ENCODE measurements around the gene PDGFRB. TPM values are rescaled to one million over a fixed set of nuclear protein-coding genes. Genes with fewer than 3 reads are reported as not detected.

PDGFRB gene
- total RNA-seq, 1 experiment from 2014 or later: 1.8 TPM

DNA sequence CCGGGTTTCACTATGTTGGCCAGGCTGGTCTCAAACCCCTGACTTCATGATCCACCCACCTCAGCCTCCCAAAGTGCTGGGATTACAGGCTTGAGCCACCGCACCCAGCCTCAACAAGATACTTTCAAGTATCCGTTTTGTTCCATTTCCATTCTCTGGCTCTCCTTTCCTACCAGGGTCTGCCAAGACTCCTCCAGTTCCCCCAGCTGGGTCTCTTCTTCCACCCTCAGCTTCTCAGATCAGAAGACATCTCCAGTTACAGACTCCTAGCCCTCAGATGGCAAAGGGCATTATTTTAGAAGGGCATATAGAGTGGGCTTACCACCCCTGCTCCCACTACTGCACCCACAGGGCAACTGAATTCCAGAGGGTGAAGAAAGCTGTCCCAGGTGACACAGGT is 1.5 kb upstream of the PDGFRB start:
- ATAC-seq (no peak), DNase-seq (ENCODE audit: low read depth, low spot score) (no peak)
- Histone ChIP-seq H3K4me3 (ENCODE audit: low read depth in 2 of 2, low read length in 2 of 2) (no peak overlapping the region), H3K9me3 (ENCODE audit: control insufficient read depth, insufficient read depth, low read depth, low read length) (no peaks in the 10 kb centered on the region), H3K4me1 (ENCODE audit: control insufficient read depth, insufficient read depth, low read length) (peaks cover 8% of the 10 kb centered on the region), H3K27me3 (ENCODE audit: control insufficient read depth, insufficient read depth, low read length) (no peaks in the 10 kb centered on the region), H3K27ac (ENCODE audit: low read length) (no peak overlapping the region), H3K36me3 (ENCODE audit: control insufficient read depth, insufficient read depth, low read length) (no peaks in the 10 kb centered on the region)
- TF ChIP-seq SIN3A (IDR thresholded peaks at IDR 0.05; ENCODE audit: borderline replicate concordance, insufficient read depth, low read depth, low read length): no peak
- TF ChIP-seq POLR2AphosphoS5 (IDR thresholded peaks at IDR 0.05; ENCODE audit: low read depth, low read length): no peak
- TF ChIP-seq, protein P1, sequence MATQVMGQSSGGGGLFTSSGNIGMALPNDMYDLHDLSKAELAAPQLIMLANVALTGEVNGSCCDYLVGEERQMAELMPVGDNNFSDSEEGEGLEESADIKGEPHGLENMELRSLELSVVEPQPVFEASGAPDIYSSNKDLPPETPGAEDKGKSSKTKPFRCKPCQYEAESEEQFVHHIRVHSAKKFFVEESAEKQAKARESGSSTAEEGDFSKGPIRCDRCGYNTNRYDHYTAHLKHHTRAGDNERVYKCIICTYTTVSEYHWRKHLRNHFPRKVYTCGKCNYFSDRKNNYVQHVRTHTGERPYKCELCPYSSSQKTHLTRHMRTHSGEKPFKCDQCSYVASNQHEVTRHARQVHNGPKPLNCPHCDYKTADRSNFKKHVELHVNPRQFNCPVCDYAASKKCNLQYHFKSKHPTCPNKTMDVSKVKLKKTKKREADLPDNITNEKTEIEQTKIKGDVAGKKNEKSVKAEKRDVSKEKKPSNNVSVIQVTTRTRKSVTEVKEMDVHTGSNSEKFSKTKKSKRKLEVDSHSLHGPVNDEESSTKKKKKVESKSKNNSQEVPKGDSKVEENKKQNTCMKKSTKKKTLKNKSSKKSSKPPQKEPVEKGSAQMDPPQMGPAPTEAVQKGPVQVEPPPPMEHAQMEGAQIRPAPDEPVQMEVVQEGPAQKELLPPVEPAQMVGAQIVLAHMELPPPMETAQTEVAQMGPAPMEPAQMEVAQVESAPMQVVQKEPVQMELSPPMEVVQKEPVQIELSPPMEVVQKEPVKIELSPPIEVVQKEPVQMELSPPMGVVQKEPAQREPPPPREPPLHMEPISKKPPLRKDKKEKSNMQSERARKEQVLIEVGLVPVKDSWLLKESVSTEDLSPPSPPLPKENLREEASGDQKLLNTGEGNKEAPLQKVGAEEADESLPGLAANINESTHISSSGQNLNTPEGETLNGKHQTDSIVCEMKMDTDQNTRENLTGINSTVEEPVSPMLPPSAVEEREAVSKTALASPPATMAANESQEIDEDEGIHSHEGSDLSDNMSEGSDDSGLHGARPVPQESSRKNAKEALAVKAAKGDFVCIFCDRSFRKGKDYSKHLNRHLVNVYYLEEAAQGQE (IDR thresholded peaks at IDR 0.05; ENCODE audit: insufficient read depth in 1 of 2, low read depth in 2 of 2, low read length in 1 of 2): no peak
- TF ChIP-seq, protein P2, sequence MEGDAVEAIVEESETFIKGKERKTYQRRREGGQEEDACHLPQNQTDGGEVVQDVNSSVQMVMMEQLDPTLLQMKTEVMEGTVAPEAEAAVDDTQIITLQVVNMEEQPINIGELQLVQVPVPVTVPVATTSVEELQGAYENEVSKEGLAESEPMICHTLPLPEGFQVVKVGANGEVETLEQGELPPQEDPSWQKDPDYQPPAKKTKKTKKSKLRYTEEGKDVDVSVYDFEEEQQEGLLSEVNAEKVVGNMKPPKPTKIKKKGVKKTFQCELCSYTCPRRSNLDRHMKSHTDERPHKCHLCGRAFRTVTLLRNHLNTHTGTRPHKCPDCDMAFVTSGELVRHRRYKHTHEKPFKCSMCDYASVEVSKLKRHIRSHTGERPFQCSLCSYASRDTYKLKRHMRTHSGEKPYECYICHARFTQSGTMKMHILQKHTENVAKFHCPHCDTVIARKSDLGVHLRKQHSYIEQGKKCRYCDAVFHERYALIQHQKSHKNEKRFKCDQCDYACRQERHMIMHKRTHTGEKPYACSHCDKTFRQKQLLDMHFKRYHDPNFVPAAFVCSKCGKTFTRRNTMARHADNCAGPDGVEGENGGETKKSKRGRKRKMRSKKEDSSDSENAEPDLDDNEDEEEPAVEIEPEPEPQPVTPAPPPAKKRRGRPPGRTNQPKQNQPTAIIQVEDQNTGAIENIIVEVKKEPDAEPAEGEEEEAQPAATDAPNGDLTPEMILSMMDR (IDR thresholded peaks at IDR 0.05): no peak
- no peak for TF ChIP-seq TCF7L2 (IDR thresholded peaks at IDR 0.05; ENCODE audit: low read depth, low read length)
- no TSS peak for BruUV-seq (replicated peaks)
- POLR2A ChIA-PET: no interaction called here
- intact Hi-C loops (cut with micrococcal nuclease; ENCODE audit: unreplicated experiment) (no loop called here), in situ Hi-C loops (cut with HindIII; ENCODE audit: low pct_unique_long_range_greater_than_20kb, low sequenced_read_pairs) (no loop called here)
- CTCF ChIA-PET: interaction anchor here (0.7 kb wide), 1 partner anchor 130 kb away, joined by 3 read pairs; no protein-coding TSS in a partner anchor

DNA sequence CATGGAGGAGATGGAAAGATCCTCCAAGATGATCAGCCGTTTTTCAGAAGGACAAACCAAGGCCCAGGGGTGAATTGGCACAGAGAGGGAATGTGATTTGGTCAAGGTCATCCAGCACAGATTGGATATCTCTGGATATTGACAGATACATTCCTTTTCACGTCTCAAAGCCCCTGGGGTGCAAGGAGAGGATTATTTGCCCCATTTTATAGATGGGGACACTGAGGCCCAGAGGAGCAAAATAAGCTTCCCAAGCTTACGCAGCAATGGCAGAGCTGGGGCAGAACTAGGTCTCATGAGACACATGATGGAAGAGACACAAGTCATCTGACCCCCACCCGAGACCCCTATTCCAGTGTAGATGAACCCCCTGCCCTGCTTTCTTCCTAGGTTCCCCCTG is 895 bp upstream of the PDGFRB start:
- peaks cover 8% of the 10 kb centered on the region for H3K4me1 ChIP-seq (ENCODE audit: control insufficient read depth, insufficient read depth, low read length)
- in situ Hi-C loops (cut with HindIII; ENCODE audit: low pct_unique_long_range_greater_than_20kb, low sequenced_read_pairs): no loop called here
- H3K9me3 ChIP-seq (ENCODE audit: control insufficient read depth, insufficient read depth, low read depth, low read length): no peaks in the 10 kb centered on the region
- intact Hi-C loops (cut with micrococcal nuclease; ENCODE audit: unreplicated experiment): no loop called here
- BruUV-seq (replicated peaks): no TSS peak
- no peaks in the 10 kb centered on the region for H3K27me3 ChIP-seq (ENCODE audit: control insufficient read depth, insufficient read depth, low read length)
- POLR2A ChIA-PET: no interaction called here
- TF ChIP-seq TCF7L2 (IDR thresholded peaks at IDR 0.05; ENCODE audit: low read depth, low read length): no peak
- TF ChIP-seq SIN3A (IDR thresholded peaks at IDR 0.05; ENCODE audit: borderline replicate concordance, insufficient read depth, low read depth, low read length): no peak
- TF ChIP-seq, protein P2 (IDR thresholded peaks at IDR 0.05): no peak
- TF ChIP-seq, protein P1 (IDR thresholded peaks at IDR 0.05; ENCODE audit: insufficient read depth in 1 of 2, low read depth in 2 of 2, low read length in 1 of 2): no peak
- TF ChIP-seq POLR2AphosphoS5 (IDR thresholded peaks at IDR 0.05; ENCODE audit: low read depth, low read length): no peak
- H3K36me3 ChIP-seq (ENCODE audit: control insufficient read depth, insufficient read depth, low read length): no peaks in the 10 kb centered on the region
- DNase-seq (ENCODE audit: low read depth, low spot score) (no peak), ATAC-seq (no peak)
- no peak overlapping the region for H3K4me3 ChIP-seq (ENCODE audit: low read depth in 2 of 2, low read length in 2 of 2)
- CTCF ChIA-PET: no interaction called here
- H3K27ac ChIP-seq (ENCODE audit: low read length): no peak overlapping the region
